IMR-90 (cell line): ENCODE data around the gene NISCH.

Experiments used
- CTCF ChIP-seq: conservative IDR thresholded peaks from 2 replicates; pipeline ENCODE4 v1.5.1; 2012; ENCODE audit warnings: mild to moderate bottlenecking, low read depth, low read length, improper control_type of control experiment
- ELK1 ChIP-seq: fragments of 150-350 bp; IDR thresholded peaks from 2 replicates; pipeline ENCODE4 v1.6.1; 2016; ENCODE audit warnings: low read depth, mild to moderate bottlenecking, low read length, moderate library complexity, borderline replicate concordance
- FOS ChIP-seq: fragments of 150-350 bp; IDR thresholded peaks from 2 replicates; pipeline ENCODE4 v1.6.1; 2016; ENCODE audit warnings: low read depth, low read length
- MAFK ChIP-seq: IDR thresholded peaks from 2 replicates; pipeline ENCODE4 v1.6.1; 2012; ENCODE audit warnings: low read depth, low read length, improper control_type of control experiment
- MAZ ChIP-seq: IDR thresholded peaks from 2 replicates; pipeline ENCODE4 v1.6.1; 2012; ENCODE audit warnings: low read depth, mild to moderate bottlenecking, low read length, improper control_type of control experiment, moderate library complexity, borderline replicate concordance
- POLR2A ChIP-seq: IDR thresholded peaks from 2 replicates; pipeline ENCODE4 v1.6.1; 2012; ENCODE audit warnings: mild to moderate bottlenecking, low read depth, low read length
- RAD21 ChIP-seq: IDR thresholded peaks from 2 replicates; pipeline ENCODE4 v1.6.1; 2012; ENCODE audit warnings: low read length, improper control_type of control experiment
- RCOR1 ChIP-seq: IDR thresholded peaks from 2 replicates; pipeline ENCODE4 v1.6.1; 2012; ENCODE audit warnings: mild to moderate bottlenecking, low read length, improper control_type of control experiment; ENCODE audit not compliant: insufficient replicate concordance
- USF2 ChIP-seq: fragments of 150-350 bp; IDR thresholded peaks from 2 replicates; pipeline ENCODE4 v1.6.1; 2017; ENCODE audit warnings: mild to moderate bottlenecking, antibody characterized with exemption, low read length, low read depth

- no peak for TF ChIP-seq RCOR1
- no peak for TF ChIP-seq CTCF
- no peak for TF ChIP-seq FOS
- TF ChIP-seq POLR2A = no peak
- TF ChIP-seq ELK1 = no peak
- no peak for TF ChIP-seq USF2
- TF ChIP-seq MAZ = no peak
- no peak for TF ChIP-seq MAFK
- TF ChIP-seq RAD21 = no peak
These were observed 31.8 kb downstream of the NISCH start for GRCh38 chr3:52487050-52487787.
